GM23248 (cell line): ENCODE results near the gene VWA8. TPM values are rescaled to one million over a fixed set of nuclear protein-coding genes. Genes with fewer than 3 reads are reported as not detected.

Experiments
- DNase-seq: peaks from one replicate; pipeline ENCODE4 v3.0.0-alpha.2; 2015
- H2AFZ ChIP-seq: fragments of 200-600 bp; sonication (generic); 2 replicates; pipeline ENCODE4 v1.6.1; 2016; ENCODE audit warnings: antibody characterized with exemption
- H3F3A ChIP-seq: fragments of 200-600 bp; sonication (generic); 2 replicates; pipeline ENCODE4 v1.6.1; 2016; ENCODE audit warnings: mild to moderate bottlenecking, antibody characterized with exemption, mixed run types; ENCODE audit not compliant: insufficient read depth
- H3K27ac ChIP-seq: fragments of 200-600 bp; sonication (generic); 2 replicates; pipeline ENCODE4 v1.5.1; 2016; ENCODE audit warnings: mild to moderate bottlenecking
- H3K27me3 ChIP-seq: fragments of 200-600 bp; sonication (generic); replicated peaks from 2 replicates; pipeline ENCODE4 v1.6.1; 2016; ENCODE audit warnings: mild to moderate bottlenecking; ENCODE audit not compliant: insufficient read depth
- H3K36me3 ChIP-seq: fragments of 200-600 bp; sonication (generic); 2 replicates; pipeline ENCODE4 v1.6.1; 2016; ENCODE audit warnings: low read depth, mild to moderate bottlenecking
- H3K4me1 ChIP-seq: fragments of 200-600 bp; sonication (generic); 2 replicates; pipeline ENCODE4 v1.6.1; 2016; ENCODE audit warnings: mild to moderate bottlenecking; ENCODE audit not compliant: insufficient read depth
- H3K4me2 ChIP-seq: fragments of 200-600 bp; sonication (generic); one replicate; pipeline ENCODE4 v1.6.1; 2016; ENCODE audit warnings: mild to moderate bottlenecking; ENCODE audit not compliant: unreplicated experiment
- H3K4me3 ChIP-seq: fragments of 200-600 bp; sonication (generic); 2 replicates; pipeline ENCODE4 v1.5.1; 2016; ENCODE audit warnings: mild to moderate bottlenecking
- H3K79me2 ChIP-seq: fragments of 200-600 bp; sonication (generic); 2 replicates; pipeline ENCODE4 v1.6.1; 2016; ENCODE audit warnings: mild to moderate bottlenecking; ENCODE audit not compliant: insufficient read depth
- H3K9ac ChIP-seq: fragments of 200-600 bp; sonication (generic); 2 replicates; pipeline ENCODE4 v1.6.1; 2016; ENCODE audit warnings: mild to moderate bottlenecking
- H3K9me2 ChIP-seq: fragments of 200-600 bp; sonication (generic); 2 replicates; pipeline ENCODE4 v1.6.1; 2016; ENCODE audit warnings: mixed run types, mild to moderate bottlenecking, moderate library complexity; ENCODE audit not compliant: insufficient read depth
- H3K9me3 ChIP-seq: fragments of 200-600 bp; sonication (generic); one replicate; pipeline ENCODE4 v1.6.1; 2017; ENCODE audit warnings: low read depth
- H4K20me1 ChIP-seq: fragments of 200-600 bp; sonication (generic); 2 replicates; pipeline ENCODE4 v1.6.0; 2016; ENCODE audit not compliant: insufficient read depth
- EZH2 ChIP-seq: fragments of 200-600 bp; sonication (generic); IDR thresholded peaks from 2 replicates; pipeline ENCODE4 v1.6.1; 2018; ENCODE audit warnings: antibody characterized with exemption, mild to moderate bottlenecking; ENCODE audit not compliant: insufficient read depth, poor library complexity, severe bottlenecking
- EZH2phosphoT487 ChIP-seq: fragments of 200-600 bp; sonication (generic); IDR thresholded peaks from 2 replicates; pipeline ENCODE4 v1.6.1; 2018; ENCODE audit warnings: antibody characterized with exemption, moderate library complexity, mild to moderate bottlenecking, low read depth; ENCODE audit not compliant: insufficient read depth
- WGBS, 2 experiments: methylation state at CpG; one replicate each; pipeline ENCODE4 v1.1.6; 2015 to 2017; ENCODE audit warnings: low lambda C conversion rate in 2 of 2, low coverage in 1 of 2; ENCODE audit errors: missing lambda C conversion rate in 2 of 2; 5-methylcytosine and 5-hydroxymethylcytosine counted together
- in situ Hi-C: fragments of 300-500 bp; cut with MboI; formaldehyde crosslinking; loops from 2 replicates; pipeline ENCODE4 v1.15.0; 2020
- polyA plus RNA-seq: library from polyadenylated mRNA; unstranded; fragments of >200 nt; fragmentation: Nextera tagmentation; extraction: Ambion mirVana; gene quantifications from 2 replicates; pipeline ENCODE4 v1.2.1, GENCODE V29; 2016
- total RNA-seq: library from RNA; depleted of rRNA; stranded (reverse); fragments of >200 nt; shearing (Covaris generic); gene quantifications from 2 replicates; pipeline ENCODE4 v1.2.3, GENCODE V29; 2014

VWA8 gene
- total and polyA plus RNA-seq, 2 experiments from 2014 or later = 3.9 to 10.1 TPM

GRCh38 chr13:41917641-41918040, 43.3 kb downstream of the VWA8 start:
- H3F3A ChIP-seq = peaks cover 28% of the 10 kb centered on the region
- 0 out of 2 replicates have a peak overlapping the region, but pooled peaks have one; percentile 5 for H3K4me3 ChIP-seq
- H3K9ac ChIP-seq = peak overlapping the region; percentile 52; the same call in 1 of the 2 replicates
- H3K9me3 ChIP-seq = no peaks in the 10 kb centered on the region
- peak; percentile 72 for DNase-seq
- H3K79me2 ChIP-seq = peaks cover 27% of the 10 kb centered on the region; the same call in 1 of the 2 replicates
- H3K9me2 ChIP-seq = no peaks in the 10 kb centered on the region
- H3K27me3 ChIP-seq = no peaks in the 10 kb centered on the region
- 0 out of 2 replicates have a peak overlapping the region, but pooled peaks have one; percentile 16 for H2AFZ ChIP-seq
- H3K4me1 ChIP-seq = peaks cover 37% of the 10 kb centered on the region
- in situ Hi-C loops = no loop called here
- H3K27ac ChIP-seq = peak overlapping the region; percentile 66
- no peaks in the 10 kb centered on the region for H3K36me3 ChIP-seq
- TF ChIP-seq EZH2phosphoT487 (peak; percentile 84; the same call in 1 of the 2 replicates), EZH2 (no peak)
- 2 to 4% methylated on average over 1 of the region's 1 CpG for WGBS, 2 experiments
- no peaks in the 10 kb centered on the region for H4K20me1 ChIP-seq
- H3K4me2 ChIP-seq = peak overlapping the region; percentile 63

DNA sequence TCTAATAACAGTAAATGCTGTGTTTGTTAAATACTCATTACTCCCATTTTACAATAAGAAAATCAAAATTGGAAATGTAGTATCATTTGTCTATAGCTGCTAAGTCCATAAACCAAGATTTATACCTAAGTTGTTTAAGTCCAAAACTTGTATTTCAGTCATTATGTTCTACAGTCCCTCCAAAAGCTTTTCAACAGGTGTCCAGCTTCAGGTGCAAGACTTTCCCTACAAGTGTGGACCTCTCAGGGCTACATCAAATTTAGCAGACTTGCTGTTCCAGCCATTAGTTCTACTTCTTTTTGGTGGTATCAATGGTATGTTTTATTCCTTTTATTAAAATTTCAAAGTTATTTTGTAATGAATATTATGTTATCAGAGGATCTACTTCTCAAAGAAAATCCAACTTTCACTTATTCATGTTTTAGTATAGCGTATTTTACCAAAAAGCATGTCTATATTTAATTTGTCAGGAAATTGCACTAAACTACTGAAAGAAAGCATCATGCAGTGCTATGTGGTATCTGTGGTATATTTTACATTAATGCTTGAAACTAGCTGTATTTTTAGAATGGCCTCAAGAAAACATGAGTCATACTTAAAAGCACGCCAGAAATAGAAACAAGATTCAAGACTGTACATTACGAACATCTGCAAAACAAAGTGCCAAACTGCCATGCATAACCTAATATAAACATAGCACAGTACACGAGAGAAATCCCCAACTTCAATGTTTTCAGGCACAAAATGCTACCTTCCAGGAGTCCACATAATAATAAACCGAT, 44.5 kb downstream of the VWA8 start:
- 28 to 34% methylated on average over 5 of the region's 5 CpGs for whole genome bisulfite sequencing, 2 experiments
- H2AFZ ChIP-seq = no peak overlapping the region
- peak overlapping the region; percentile 63 for H3K4me2 ChIP-seq
- H4K20me1 ChIP-seq = no peaks in the 10 kb centered on the region
- H3K9me3 ChIP-seq = no peaks in the 10 kb centered on the region
- H3K36me3 ChIP-seq = no peaks in the 10 kb centered on the region
- H3K27ac ChIP-seq = peak overlapping the region; percentile 66
- no peaks in the 10 kb centered on the region for H3K9me2 ChIP-seq
- DNase-seq = peak; percentile 84
- peak overlapping the region; percentile 52 for H3K9ac ChIP-seq
- peak overlapping the region; percentile 50 for H3K4me3 ChIP-seq
- peaks cover 37% of the 10 kb centered on the region for H3K4me1 ChIP-seq
- TF ChIP-seq EZH2 = no peak
- H3F3A ChIP-seq = peaks cover 28% of the 10 kb centered on the region
- in situ Hi-C loops = no loop called here
- no peaks in the 10 kb centered on the region for H3K27me3 ChIP-seq
- H3K79me2 ChIP-seq = peaks cover 21% of the 10 kb centered on the region; the same call in 1 of the 2 replicates

- Histone ChIP-seq H3K79me2 (peaks cover 12% of the 10 kb centered on the region; the same call in 1 of the 2 replicates), H3K9me2 (no peaks in the 10 kb centered on the region), H3K27ac (no peak overlapping the region), H3F3A (peaks cover 28% of the 10 kb centered on the region), H3K36me3 (no peaks in the 10 kb centered on the region), H3K27me3 (no peaks in the 10 kb centered on the region), H4K20me1 (no peaks in the 10 kb centered on the region), H3K9ac (no peak overlapping the region), H3K9me3 (no peaks in the 10 kb centered on the region), H3K4me2 (no peak overlapping the region), H2AFZ (no peak overlapping the region), H3K4me1 (peaks cover 37% of the 10 kb centered on the region), H3K4me3 (no peak overlapping the region)
- TF ChIP-seq EZH2 = no peak
- peak; percentile 52 for DNase-seq
- in situ Hi-C loops = no loop called here
These were observed 45.8 kb downstream of the VWA8 start for GRCh38 chr13:41915081-41915480.

- H3K9me2 ChIP-seq = no peaks in the 10 kb centered on the region
These were observed 46.4 kb downstream of the VWA8 start for GRCh38 chr13:41914552-41914951.

More at GRCh38 chr13:41914552-41914951, 46.4 kb downstream of the VWA8 start:
- in situ Hi-C loops = no loop called here
- Histone ChIP-seq H3K9ac (no peak overlapping the region), H3K4me2 (no peak overlapping the region), H3K27ac (no peak overlapping the region), H4K20me1 (no peaks in the 10 kb centered on the region), H2AFZ (no peak overlapping the region), H3K27me3 (no peaks in the 10 kb centered on the region), H3K79me2 (0 out of 2 replicates have a peak, but pooled peaks cover 9% of the 10 kb centered on the region), H3K9me3 (no peaks in the 10 kb centered on the region), H3K36me3 (no peaks in the 10 kb centered on the region), H3F3A (peaks cover 28% of the 10 kb centered on the region), H3K4me1 (peaks cover 37% of the 10 kb centered on the region), H3K4me3 (no peak overlapping the region)
- TF ChIP-seq EZH2phosphoT487 = no peak
- TF ChIP-seq EZH2 = no peak
- DNase-seq = no peak
